CD8-positive, alpha-beta memory T cell (primary cell): Measurements from ENCODE around the gene CCDC86. TPM values are rescaled to one million over a fixed set of nuclear protein-coding genes. Genes with fewer than 3 reads are reported as not detected.
A peak's percentile ranks its signal among the peaks of the same experiment; 100 is the strongest.

Experiments used
- CTCF ChIA-PET: fragments of 350-600 bp; sonication (Branson Sonifier 250); formaldehyde crosslinking; loops from one replicate; lab custom pipeline; 2021; ENCODE audit warnings: antibody characterized with exemption; lab: Charles Lee
- POLR2A ChIA-PET: fragments of 350-600 bp; sonication (Branson Sonifier 250); formaldehyde crosslinking; loops from one replicate; lab custom pipeline; 2021; ENCODE audit warnings: antibody characterized with exemption; lab: Charles Lee
- DNase-seq, 5 donors: peaks; one replicate each; pipeline versions ENCODE4 v3.0.0 to v3.0.0-alpha.2; 2020 to 2022; ENCODE audit warnings: mixed read lengths in 1 of 5
- H3K27ac ChIP-seq: one replicate; pipeline ENCODE4 v1.7.0; 2013; ENCODE audit warnings: low read depth, mild to moderate bottlenecking, low read length, moderate library complexity
- H3K27me3 ChIP-seq: 2 replicates; pipeline ENCODE4 v1.7.0; 2013; ENCODE audit warnings: low read length, mild to moderate bottlenecking; ENCODE audit not compliant: insufficient read depth, poor library complexity, severe bottlenecking
- H3K36me3 ChIP-seq: 2 replicates; pipeline ENCODE4 v1.7.0; 2013; ENCODE audit warnings: mild to moderate bottlenecking, low read length, moderate library complexity; ENCODE audit not compliant: insufficient read depth
- H3K4me1 ChIP-seq: 2 replicates; pipeline ENCODE4 v1.7.0; 2013; ENCODE audit warnings: mild to moderate bottlenecking, low read length, moderate library complexity; ENCODE audit not compliant: insufficient read depth
- H3K4me3 ChIP-seq: 2 replicates; pipeline ENCODE4 v1.7.0; 2013; ENCODE audit warnings: mild to moderate bottlenecking, low read length
- H3K9me3 ChIP-seq: 2 replicates; pipeline ENCODE4 v1.7.0; 2013; ENCODE audit warnings: mild to moderate bottlenecking, low read length
- H3K27ac Mint-ChIP-seq, 8 donors: one replicate each; pipeline ENCODE4 v1.8.0; 2020 to 2021; ENCODE audit warnings: mixed read lengths in 8 of 8, mild to moderate bottlenecking in 6 of 8, inconsistent platforms in 3 of 8, moderate library complexity in 3 of 8
- H3K27me3 Mint-ChIP-seq, 2 donors: one replicate each; pipeline ENCODE4 v1.8.0; 2020 to 2021; ENCODE audit warnings: mixed read lengths in 2 of 2, mild to moderate bottlenecking in 1 of 2, moderate library complexity in 1 of 2
- H3K36me3 Mint-ChIP-seq, 3 donors: one replicate each; pipeline ENCODE4 v1.8.0; 2020 to 2021; ENCODE audit warnings: mixed read lengths in 3 of 3, inconsistent platforms in 1 of 3, mild to moderate bottlenecking in 1 of 3
- H3K4me1 Mint-ChIP-seq, 3 donors: one replicate each; pipeline ENCODE4 v1.8.0; 2020 to 2021; ENCODE audit warnings: mixed read lengths in 3 of 3, inconsistent platforms in 1 of 3, mild to moderate bottlenecking in 1 of 3
- H3K4me3 Mint-ChIP-seq, 7 donors: one replicate each; pipeline ENCODE4 v1.8.0; 2020 to 2021; ENCODE audit warnings: mixed read lengths in 7 of 7, mild to moderate bottlenecking in 6 of 7, moderate library complexity in 4 of 7, inconsistent platforms in 2 of 7
- H3K9me3 Mint-ChIP-seq, 5 donors: one replicate each; pipeline ENCODE4 v1.8.0; 2020 to 2022; ENCODE audit warnings: mixed read lengths in 5 of 5, mild to moderate bottlenecking in 3 of 5, moderate library complexity in 2 of 5, inconsistent platforms in 1 of 5
- polyA plus RNA-seq: library from polyadenylated mRNA; unstranded; fragments of 300-500 nt; fragmentation: Illumina TruSeq; gene quantifications from one replicate; pipeline ENCODE4 v1.2.3, GENCODE V29; 2021
- total RNA-seq, 2 experiments: library from RNA; stranded (reverse); gene quantifications; one replicate each; pipeline ENCODE4 v1.2.3, GENCODE V29; 2021

CCDC86 gene
- total RNA-seq: 100 to 1,000 TPM; 122 to 124 TPM
- 21.8 TPM for polyA plus RNA-seq

- peaks cover 0 to 13% (median 0%) of the 10 kb centered on the region in 3 donors for H3K36me3 Mint-ChIP-seq
- peaks cover 0 to 3% of the 10 kb centered on the region in 2 donors for H3K27me3 Mint-ChIP-seq
- Histone ChIP-seq H3K9me3 (no peaks in the 10 kb centered on the region), H3K4me1 (peaks cover 37% of the 10 kb centered on the region), H3K36me3 (no peaks in the 10 kb centered on the region), H3K27ac (peak within 1 kb of the TSS; percentile 83), H3K4me3 (peak within 1 kb of the TSS; percentile 95), H3K27me3 (no peaks in the 10 kb centered on the region)
- ChIA-PET CTCF (interaction anchor here (1.0 to 4.1 kb wide), 2 partner anchors 10 to 27 kb away, joined by 4 to 20 read pairs; no protein-coding TSS in a partner anchor), POLR2A (interaction anchor here (0.8 kb wide), 1 partner anchor 64 kb away, joined by 3 read pairs; the partner anchor contains the start of gene PRPF19)
- H3K9me3 Mint-ChIP-seq: no peaks in the 10 kb centered on the region
- peak within 1 kb of the TSS; percentile 92 to 98 (median 96) for H3K27ac Mint-ChIP-seq
- peak; percentile 96 to 99 (median 98) for DNase-seq
- H3K4me3 Mint-ChIP-seq: peak within 1 kb of the TSS; percentile 80 to 95 (median 89)
- peaks cover 45 to 55% (median 54%) of the 10 kb centered on the region in 3 donors for H3K4me1 Mint-ChIP-seq
Observed at GRCh38 chr11:60841797-60842667, at the start of gene CCDC86. Gene CCDC86 (plus strand): TSS chr11:60842113. CDS start chr11:60842125, 12 bp downstream.

GRCh38 chr11:60792521-60792920 is 49.4 kb upstream of the CCDC86 start:
- no peaks in the 10 kb centered on the region for H3K9me3 Mint-ChIP-seq
- H3K36me3 Mint-ChIP-seq: no peaks in the 10 kb centered on the region
- no peak overlapping the region for H3K4me3 ChIP-seq
- no peaks in the 10 kb centered on the region for H3K27me3 ChIP-seq
- H3K27me3 Mint-ChIP-seq: peaks cover 0 to 3% of the 10 kb centered on the region in 2 donors
- no peaks in the 10 kb centered on the region for H3K4me1 ChIP-seq
- H3K27ac ChIP-seq: no peak overlapping the region
- no peaks in the 10 kb centered on the region for H3K4me1 Mint-ChIP-seq
- no peak for DNase-seq
- H3K9me3 ChIP-seq: no peaks in the 10 kb centered on the region
- no peak overlapping the region for H3K4me3 Mint-ChIP-seq
- ChIA-PET POLR2A (no interaction called here), CTCF (no interaction called here)
- peak overlapping the region in 1 of 8 donors; percentile 39 for H3K27ac Mint-ChIP-seq
- no peaks in the 10 kb centered on the region for H3K36me3 ChIP-seq

GRCh38 chr11:60795291-60795690 is 46.6 kb upstream of the CCDC86 start:
- CTCF ChIA-PET: interaction anchor here (1.2 kb wide), 1 partner anchor 20 kb away, joined by 3 read pairs; no protein-coding TSS in a partner anchor
- no peaks in the 10 kb centered on the region for H3K4me1 Mint-ChIP-seq
- H3K27ac Mint-ChIP-seq: no peak overlapping the region
- Histone ChIP-seq H3K4me3 (no peak overlapping the region), H3K27me3 (no peaks in the 10 kb centered on the region), H3K9me3 (no peaks in the 10 kb centered on the region), H3K4me1 (no peaks in the 10 kb centered on the region), H3K36me3 (no peaks in the 10 kb centered on the region), H3K27ac (no peak overlapping the region)
- POLR2A ChIA-PET: no interaction called here
- H3K4me3 Mint-ChIP-seq: no peak overlapping the region
- no peaks in the 10 kb centered on the region for H3K36me3 Mint-ChIP-seq
- peaks cover 0 to 3% of the 10 kb centered on the region in 2 donors for H3K27me3 Mint-ChIP-seq
- H3K9me3 Mint-ChIP-seq: no peaks in the 10 kb centered on the region
- no peak for DNase-seq

GRCh38 chr11:60797846-60798630 is 43.9 kb upstream of the CCDC86 start:
- Histone ChIP-seq H3K9me3 (no peaks in the 10 kb centered on the region), H3K36me3 (no peaks in the 10 kb centered on the region), H3K4me3 (no peak overlapping the region), H3K4me1 (no peaks in the 10 kb centered on the region), H3K27ac (no peak overlapping the region), H3K27me3 (no peaks in the 10 kb centered on the region)
- Mint-ChIP-seq H3K27me3 (peaks cover 7 to 10% of the 10 kb centered on the region in 2 donors), H3K36me3 (no peaks in the 10 kb centered on the region), H3K4me3 (no peak overlapping the region), H3K9me3 (no peaks in the 10 kb centered on the region), H3K4me1 (no peaks in the 10 kb centered on the region), H3K27ac (no peak overlapping the region)
- ChIA-PET CTCF (no interaction called here), POLR2A (no interaction called here)
- no peak for DNase-seq

- H3K27me3 ChIP-seq: no peaks in the 10 kb centered on the region
- Mint-ChIP-seq H3K27ac (no peak overlapping the region), H3K4me1 (no peaks in the 10 kb centered on the region), H3K27me3 (peaks cover 5 to 10% of the 10 kb centered on the region in 2 donors), H3K4me3 (no peak overlapping the region), H3K9me3 (no peaks in the 10 kb centered on the region), H3K36me3 (no peaks in the 10 kb centered on the region)
- H3K36me3 ChIP-seq: no peaks in the 10 kb centered on the region
- DNase-seq: no peak
- H3K27ac ChIP-seq: no peak overlapping the region
- no peaks in the 10 kb centered on the region for H3K4me1 ChIP-seq
- H3K4me3 ChIP-seq: no peak overlapping the region
- ChIA-PET POLR2A (no interaction called here), CTCF (no interaction called here)
- H3K9me3 ChIP-seq: no peaks in the 10 kb centered on the region
Observed at GRCh38 chr11:60798631-60799030, 43.3 kb upstream of the CCDC86 start.

- DNase-seq: no peak
- Histone ChIP-seq H3K27me3 (no peaks in the 10 kb centered on the region), H3K27ac (no peak overlapping the region), H3K4me3 (no peak overlapping the region), H3K9me3 (no peaks in the 10 kb centered on the region), H3K36me3 (no peaks in the 10 kb centered on the region), H3K4me1 (no peaks in the 10 kb centered on the region)
- ChIA-PET CTCF (no interaction called here), POLR2A (no interaction called here)
- Mint-ChIP-seq H3K4me1 (no peaks in the 10 kb centered on the region), H3K36me3 (no peaks in the 10 kb centered on the region), H3K27me3 (peaks cover 6 to 19% of the 10 kb centered on the region in 2 donors), H3K9me3 (no peaks in the 10 kb centered on the region), H3K27ac (no peak overlapping the region), H3K4me3 (no peak overlapping the region)
Observed at GRCh38 chr11:60801194-60801593, 40.7 kb upstream of the CCDC86 start.

GRCh38 chr11:60803273-60803936 is 38.5 kb upstream of the CCDC86 start:
- POLR2A ChIA-PET: no interaction called here
- H3K4me1 ChIP-seq: no peaks in the 10 kb centered on the region

More at GRCh38 chr11:60803273-60803936, 38.5 kb upstream of the CCDC86 start:
- Histone ChIP-seq H3K27me3 (no peaks in the 10 kb centered on the region), H3K36me3 (no peaks in the 10 kb centered on the region), H3K27ac (no peak overlapping the region), H3K4me3 (no peak overlapping the region), H3K9me3 (no peaks in the 10 kb centered on the region)
- H3K27ac Mint-ChIP-seq: no peak overlapping the region
- no peaks in the 10 kb centered on the region for H3K4me1 Mint-ChIP-seq
- peaks cover 6 to 25% of the 10 kb centered on the region in 2 donors for H3K27me3 Mint-ChIP-seq
- H3K4me3 Mint-ChIP-seq: no peak overlapping the region
- DNase-seq: no peak
- CTCF ChIA-PET: no interaction called here
- H3K36me3 Mint-ChIP-seq: no peaks in the 10 kb centered on the region
- no peaks in the 10 kb centered on the region for H3K9me3 Mint-ChIP-seq
